HG02623 (cell line): ENCODE data around the gene ABCE1.
"Not testable (repeated sequence)": the region's sequence is repeated elsewhere in the genome, so short reads cannot be mapped to it uniquely, and the experiment has no call there.

Source experiments
- ATAC-seq: cut with Tn5 transposase; IDR thresholded peaks from one replicate; pipeline ENCODE4 v1.9.1; 2021; ENCODE audit warnings: moderate library complexity; ENCODE audit not compliant: unreplicated experiment

Gene ABCE1

DNA sequence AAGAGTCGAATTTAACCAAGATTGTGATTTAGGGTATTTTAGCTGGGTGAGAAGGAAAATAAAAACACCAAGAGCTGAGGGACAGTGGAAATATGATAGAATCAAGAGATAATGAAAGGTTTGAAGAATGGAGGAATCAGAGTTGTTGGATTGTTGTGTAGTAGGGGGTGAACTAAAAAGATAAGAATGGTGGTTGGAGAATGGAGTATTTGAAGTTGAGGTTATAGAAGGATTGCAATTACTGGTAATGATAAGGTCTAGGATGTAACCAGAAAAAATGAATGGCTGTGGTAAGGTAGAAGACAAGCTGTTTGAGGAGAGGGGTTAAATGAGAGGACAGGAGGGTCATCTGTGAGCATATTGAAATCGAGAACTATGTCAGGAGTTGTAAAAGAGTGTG, 4.5 kb downstream of the ABCE1 start:
- ATAC-seq: no peak

DNA sequence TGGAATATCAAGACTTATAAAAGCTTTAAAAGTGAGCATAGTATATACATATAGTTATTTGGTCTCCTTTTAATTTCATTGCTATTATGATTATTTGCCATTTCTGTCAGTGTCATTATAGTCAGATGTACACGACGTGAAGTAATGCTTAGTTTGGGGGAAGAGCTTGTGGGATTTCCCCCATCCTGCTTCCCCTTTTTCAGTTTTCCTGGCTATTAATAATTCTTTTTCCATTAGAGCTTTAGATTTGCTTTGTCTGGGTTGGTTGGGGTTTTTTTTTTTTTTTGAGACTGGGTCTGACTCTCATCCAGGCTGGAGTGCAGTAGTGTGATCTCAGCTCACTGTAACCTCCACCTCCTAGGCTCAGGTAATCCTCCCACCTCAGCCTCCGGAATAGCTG, 5.4 kb downstream of the ABCE1 start:
- no peak for ATAC-seq

- no peak for ATAC-seq
Measured at GRCh38 chr4:145107126-145107525, 9.0 kb downstream of the ABCE1 start.

- ATAC-seq: no peak
Measured at GRCh38 chr4:145108128-145108527, 10.0 kb downstream of the ABCE1 start.

GRCh38 chr4:145125396-145125795, 27.3 kb downstream of the ABCE1 start:
- ATAC-seq: no peak

GRCh38 chr4:145130130-145130529, 32.0 kb downstream of the ABCE1 start:
- no peak for ATAC-seq

- ATAC-seq: no peak
Measured at GRCh38 chr4:145130788-145131399, 32.8 kb downstream of the ABCE1 start.

DNA sequence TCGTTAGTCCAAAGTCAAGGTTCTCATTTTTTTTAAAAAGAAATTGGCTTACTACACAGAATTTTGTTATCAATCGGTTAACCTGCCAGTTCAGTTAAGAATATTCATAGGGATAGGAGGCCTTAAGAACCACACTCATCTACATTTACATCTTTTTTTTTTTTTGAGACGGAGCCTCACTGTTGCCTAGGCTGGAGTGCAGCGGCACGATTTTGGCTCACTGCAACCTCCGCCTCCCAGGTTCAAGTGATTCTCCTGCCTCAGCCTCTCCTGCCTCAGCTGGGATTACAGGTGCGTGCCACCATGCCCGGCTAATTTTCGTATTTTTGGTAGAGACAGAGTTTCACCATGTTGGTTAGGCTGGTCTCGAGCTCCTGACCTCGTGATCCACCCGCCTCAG, 33.7 kb downstream of the ABCE1 start:
- ATAC-seq: no peak

DNA sequence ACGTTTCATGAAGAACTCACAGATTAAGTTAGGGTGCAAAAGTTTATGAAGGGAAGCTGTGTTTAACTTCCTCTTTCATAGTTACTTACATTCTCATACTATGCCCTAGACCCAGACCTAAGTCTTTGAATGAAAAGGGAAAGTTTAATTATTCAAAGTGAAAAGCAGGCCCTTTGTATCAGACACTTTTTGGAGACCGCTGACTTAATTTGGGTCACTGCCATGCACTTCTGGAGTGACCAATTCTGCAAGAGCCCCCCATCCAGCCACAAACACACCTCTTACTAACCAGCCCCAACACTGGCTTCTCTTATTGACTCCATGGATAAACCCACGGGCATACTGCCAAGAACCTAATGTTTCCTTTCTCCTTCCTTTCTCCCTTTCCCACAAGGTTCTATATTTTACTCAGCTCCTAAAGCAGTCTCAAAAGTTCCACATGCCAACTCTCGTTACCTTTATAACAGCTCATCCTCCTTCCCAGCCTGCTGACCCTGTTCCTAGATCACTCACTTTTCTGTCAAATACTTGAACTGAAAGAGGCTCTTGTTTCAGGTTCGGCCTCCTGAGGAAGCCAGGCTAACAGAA, 34.5 kb downstream of the ABCE1 start:
- peak; percentile 78 for ATAC-seq

GRCh38 chr4:145136219-145136618, 38.1 kb downstream of the ABCE1 start:
- not testable (repeated sequence) for ATAC-seq

GRCh38 chr4:145148980-145149379, 50.9 kb downstream of the ABCE1 start:
- ATAC-seq: no peak

DNA sequence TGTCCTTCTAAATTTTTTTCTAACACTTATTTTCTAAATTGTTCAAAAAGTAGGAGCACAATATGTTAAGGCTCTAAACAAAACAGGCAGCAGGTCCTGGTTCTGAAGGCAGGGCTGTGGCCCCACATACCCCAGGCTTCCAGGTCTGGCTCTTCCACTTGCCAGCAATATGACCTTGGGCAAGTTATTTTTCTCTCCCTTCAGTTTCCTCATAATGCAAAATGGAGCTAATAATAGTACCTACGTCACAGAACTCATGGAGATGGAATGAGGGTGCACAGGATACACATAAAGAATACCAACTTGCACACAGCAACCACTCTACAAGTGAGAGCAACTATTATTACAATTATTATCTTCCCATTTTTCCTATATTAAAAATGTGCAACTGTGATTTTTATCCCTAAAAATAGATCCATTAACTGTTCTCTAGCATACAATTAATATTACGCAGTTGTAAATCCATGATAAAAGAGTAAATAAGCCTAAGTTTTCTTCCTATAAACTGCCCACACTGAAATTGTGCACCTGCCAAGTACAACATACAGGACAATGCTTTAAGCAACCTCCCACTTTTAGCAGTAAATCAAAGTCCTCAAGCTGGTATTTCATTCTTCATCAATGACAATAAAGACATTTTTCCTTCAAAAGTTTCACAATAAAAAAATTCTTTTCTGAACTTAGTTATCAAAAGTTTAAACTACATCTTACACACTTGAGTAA, 55.2 kb downstream of the ABCE1 start:
- ATAC-seq: no peak

DNA sequence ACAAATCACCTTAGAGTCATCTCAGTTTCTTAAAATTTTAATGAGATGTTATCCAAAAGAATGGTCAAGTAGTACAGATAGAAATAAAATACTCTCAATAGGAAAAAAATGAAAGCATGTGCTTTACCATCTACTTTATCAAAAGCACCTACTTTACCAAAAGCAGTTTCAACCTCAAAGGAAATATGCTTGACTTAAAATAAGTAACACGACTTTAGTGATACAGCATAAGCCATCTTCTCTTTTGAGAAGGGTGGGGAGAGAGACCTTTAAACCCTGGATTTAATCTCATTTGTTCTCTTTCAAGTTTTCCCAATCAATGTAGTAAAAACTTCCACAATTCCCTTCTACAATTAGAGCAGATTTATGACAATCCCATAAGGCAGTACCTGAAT, 55.8 kb downstream of the ABCE1 start:
- ATAC-seq: no peak

GRCh38 chr4:145154573-145154972, 56.5 kb downstream of the ABCE1 start:
- ATAC-seq: peak; percentile 86

- no peak for ATAC-seq
Measured at GRCh38 chr4:145155268-145155870, 57.3 kb downstream of the ABCE1 start.

- no peak for ATAC-seq
Measured at GRCh38 chr4:145156986-145157385, 58.9 kb downstream of the ABCE1 start.

- ATAC-seq: no peak
Measured at GRCh38 chr4:145161549-145161948, 63.4 kb downstream of the ABCE1 start.

- no peak for ATAC-seq
Measured at GRCh38 chr4:145167887-145168286, 69.8 kb downstream of the ABCE1 start.

- ATAC-seq: no peak
Measured at GRCh38 chr4:145168581-145169187, 70.6 kb downstream of the ABCE1 start.

DNA sequence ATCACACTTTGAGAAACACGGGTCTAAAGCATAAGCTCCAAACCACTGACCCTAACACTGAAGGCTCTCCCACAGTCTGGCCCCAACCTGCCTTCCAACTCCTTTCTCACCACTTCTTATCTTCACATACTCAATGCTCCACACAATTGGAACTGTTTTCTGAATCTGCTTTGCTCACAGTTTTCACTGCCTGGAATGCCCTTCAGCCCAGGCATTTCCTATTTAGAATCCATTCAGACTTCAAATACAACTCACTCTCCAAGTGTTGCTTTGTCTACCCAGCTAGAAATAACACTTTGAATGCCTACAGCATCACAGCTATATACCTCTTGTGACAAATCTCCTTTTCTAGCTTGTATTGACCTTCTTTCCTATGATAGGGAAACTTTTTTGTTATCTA, 72.1 kb downstream of the ABCE1 start:
- no peak for ATAC-seq

DNA sequence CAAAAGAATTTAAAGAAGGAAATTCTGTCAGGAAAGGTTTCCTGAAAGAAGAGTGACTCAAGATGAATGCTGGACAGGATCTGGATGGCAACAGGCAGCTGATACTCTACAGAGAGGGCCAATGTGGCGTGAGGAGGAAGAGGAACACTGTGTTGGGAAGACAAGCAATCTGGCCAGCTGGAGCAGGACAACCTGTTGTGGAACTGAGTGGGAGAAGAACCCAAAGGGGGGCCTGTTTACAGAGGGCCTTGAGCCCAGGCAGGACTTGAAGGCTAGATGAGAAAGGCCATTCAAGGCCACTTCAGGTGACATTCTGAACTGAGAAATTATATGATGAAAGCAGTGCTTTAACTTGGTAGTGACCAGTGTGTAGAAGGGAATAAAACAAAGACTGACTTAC, 73.8 kb downstream of the ABCE1 start:
- no peak for ATAC-seq
